Loucy (cell line): ENCODE measurements around the gene MCF2L2.

ENCODE experiments used
- EZH2phosphoT487 ChIP-seq: fragments of 200-600 bp; IDR thresholded peaks from 2 replicates; pipeline ENCODE4 v1.6.1; 2018; ENCODE audit warnings: antibody characterized with exemption, mild to moderate bottlenecking, moderate library complexity, borderline replicate concordance
- TF ChIP-seq, protein P1 (sequence below): fragments of 200-600 bp; sonication (generic); conservative IDR thresholded peaks from 2 replicates; pipeline ENCODE4 v1.5.1; 2014; ENCODE audit warnings: mild to moderate bottlenecking, antibody characterized with exemption, low read length

DNA sequence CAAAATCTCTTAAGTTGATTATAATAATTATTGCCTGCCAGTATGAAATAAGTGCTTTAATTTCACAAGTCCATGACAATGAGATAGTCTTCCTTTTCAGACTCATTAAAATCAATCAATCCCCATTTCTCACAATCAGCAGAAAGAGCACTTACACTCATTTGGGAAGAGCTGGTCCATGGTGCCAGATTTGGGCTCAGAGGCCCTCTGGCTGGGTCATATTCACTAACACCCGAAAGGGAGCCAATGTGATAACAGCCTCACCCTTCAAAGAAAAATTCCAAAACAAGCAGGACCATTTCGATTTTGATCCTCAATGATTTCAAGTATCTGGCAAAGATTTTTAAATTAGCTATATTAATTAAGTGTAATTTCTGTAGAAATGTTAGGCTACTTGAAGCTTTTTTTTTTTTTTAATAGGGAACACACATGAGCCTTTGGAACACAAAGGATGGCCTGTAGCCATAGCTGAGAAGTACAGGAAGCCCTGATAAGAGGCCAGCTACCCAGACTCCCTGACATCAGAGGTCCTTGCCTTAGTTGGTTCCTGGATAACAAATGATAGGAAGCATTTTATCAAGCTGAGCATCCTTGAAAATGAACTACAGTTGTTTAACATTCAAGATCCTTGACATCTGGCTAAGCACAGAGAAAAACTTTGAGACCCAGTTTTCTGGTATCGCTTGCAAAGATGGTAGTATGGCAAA lies 17.1 kb downstream of the MCF2L2 start:
- TF ChIP-seq, protein P1, sequence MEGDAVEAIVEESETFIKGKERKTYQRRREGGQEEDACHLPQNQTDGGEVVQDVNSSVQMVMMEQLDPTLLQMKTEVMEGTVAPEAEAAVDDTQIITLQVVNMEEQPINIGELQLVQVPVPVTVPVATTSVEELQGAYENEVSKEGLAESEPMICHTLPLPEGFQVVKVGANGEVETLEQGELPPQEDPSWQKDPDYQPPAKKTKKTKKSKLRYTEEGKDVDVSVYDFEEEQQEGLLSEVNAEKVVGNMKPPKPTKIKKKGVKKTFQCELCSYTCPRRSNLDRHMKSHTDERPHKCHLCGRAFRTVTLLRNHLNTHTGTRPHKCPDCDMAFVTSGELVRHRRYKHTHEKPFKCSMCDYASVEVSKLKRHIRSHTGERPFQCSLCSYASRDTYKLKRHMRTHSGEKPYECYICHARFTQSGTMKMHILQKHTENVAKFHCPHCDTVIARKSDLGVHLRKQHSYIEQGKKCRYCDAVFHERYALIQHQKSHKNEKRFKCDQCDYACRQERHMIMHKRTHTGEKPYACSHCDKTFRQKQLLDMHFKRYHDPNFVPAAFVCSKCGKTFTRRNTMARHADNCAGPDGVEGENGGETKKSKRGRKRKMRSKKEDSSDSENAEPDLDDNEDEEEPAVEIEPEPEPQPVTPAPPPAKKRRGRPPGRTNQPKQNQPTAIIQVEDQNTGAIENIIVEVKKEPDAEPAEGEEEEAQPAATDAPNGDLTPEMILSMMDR: no peak
- TF ChIP-seq EZH2phosphoT487: no peak
